ENCODE results near the gene WFDC1. TPM values are rescaled to one million over a fixed set of nuclear protein-coding genes. Genes with fewer than 3 reads are reported as not detected.

Gene WFDC1
- total and polyA plus RNA-seq, 2 donors (not counting 3 experiments of a cell fraction or from before 2014, with no cell fraction given): not detected

GRCh38 chr16:84314814-84315213 is 20.1 kb downstream of the WFDC1 start:
- dilution Hi-C loops (cut with MboI; ENCODE audit: extremely low pct_ligation_motif_present, low sequenced_read_pairs) (no loop called here), intact Hi-C loops (cut with micrococcal nuclease) (no loop called here)
- POLR2A ChIA-PET: no interaction called here
- H4K20me1 ChIP-seq (replicated peaks; ENCODE audit: control insufficient read depth, extremely low read depth, insufficient read depth, low read length): no peaks in the 10 kb centered on the region
- H3K4me1 ChIP-seq (ENCODE audit: control insufficient read depth, extremely low read depth, insufficient read depth, low read length): no peaks in the 10 kb centered on the region
- no peaks in the 10 kb centered on the region for H3K36me3 ChIP-seq (ENCODE audit: control insufficient read depth in 2 of 2, extremely low read depth in 1 of 2, insufficient read depth in 2 of 2, low read length in 2 of 2)
- H3K9me1 ChIP-seq (replicated peaks; ENCODE audit: control insufficient read depth, extremely low read depth, insufficient read depth, low read length): no peaks in the 10 kb centered on the region
- H3K79me2 ChIP-seq (ENCODE audit: control insufficient read depth, insufficient read depth, low read length): no peaks in the 10 kb centered on the region
- TF ChIP-seq CTCF (IDR thresholded peaks at IDR 0.05; ENCODE audit: extremely low read depth in 1 of 2, insufficient read depth in 1 of 2, low read depth in 1 of 2, low read length in 2 of 2) (no peak), FOS (IDR thresholded peaks at IDR 0.05; ENCODE audit: borderline replicate concordance, insufficient read depth, low read length) (no peak), POLR2A (IDR thresholded peaks at IDR 0.05; ENCODE audit: low read depth, low read length) (no peak), MYC (IDR thresholded peaks at IDR 0.05; ENCODE audit: low read depth, low read length) (no peak), MAX (IDR thresholded peaks at IDR 0.05; ENCODE audit: insufficient read depth, insufficient read length) (no peak), GATA2 (IDR thresholded peaks at IDR 0.05; ENCODE audit: insufficient read depth, insufficient read length, low read depth, low read length) (no peak), JUN (IDR thresholded peaks at IDR 0.05; ENCODE audit: borderline replicate concordance, insufficient read depth, insufficient read length, low read depth) (no peak), EZH2 (IDR thresholded peaks at IDR 0.05; ENCODE audit: borderline replicate concordance, low read depth, low read length, severe bottlenecking) (no peak)
- H3K4me3 ChIP-seq (replicated peaks in 1 of 3; ENCODE audit: insufficient read depth in 1 of 3, low read depth in 1 of 3, low read length in 3 of 3): no peak overlapping the region
- H2AFZ ChIP-seq (ENCODE audit: low read depth, low read length): no peak overlapping the region
- CTCF ChIA-PET: no interaction called here
- no TSS peak for BruUV-seq (replicated peaks)
- FAIRE-seq (no peak), DNase-seq (ENCODE audit: low read depth, low spot score) (no peak)
- no peak overlapping the region for H3K9ac ChIP-seq (replicated peaks; ENCODE audit: extremely low read depth, insufficient read depth, low read length)
- peaks cover 9 to 16% of the 10 kb centered on the region in 2 experiments for H3K27me3 ChIP-seq (ENCODE audit: control insufficient read depth in 2 of 2, insufficient read depth in 2 of 2, low read length in 2 of 2)
- no peak overlapping the region for H3K4me2 ChIP-seq (ENCODE audit: insufficient read depth, low read length)
- H3K9me3 ChIP-seq (replicated peaks; ENCODE audit: control insufficient read depth, insufficient read depth, low read length): no peaks in the 10 kb centered on the region
- H3K27ac ChIP-seq (ENCODE audit: insufficient read depth, low read depth, low read length): no peak overlapping the region
